IMR-90 (cell line): ENCODE results near the gene RABIF. TPM values are rescaled to one million over a fixed set of nuclear protein-coding genes. Genes with fewer than 3 reads are reported as not detected.

Experiments
- ATAC-seq: fragments of 200-7000 bp; cut with Tn5 transposase; 2 replicates; pipeline ENCODE4 v1.9.1; 2020; ENCODE audit warnings: low read depth, mild to moderate bottlenecking, moderate library complexity
- BruUV-seq: library from RNA; stranded (reverse); fragments of 400-500 nt; replicated peaks from 2 replicates; lab custom pipeline; 2021; lab: Mats Ljungman, UMichigan
- CTCF ChIA-PET: fragments of 300-600 bp; formaldehyde crosslinking; extraction: SDS; loops from one replicate; lab custom pipeline; 2021; ENCODE audit warnings: antibody characterized with exemption; lab: Yijun Ruan, JAX
- POLR2A ChIA-PET: fragments of 300-600 bp; sonication (Branson Sonifier 250); formaldehyde crosslinking; loops from one replicate; lab custom pipeline; 2022; ENCODE audit warnings: antibody characterized with exemption; ENCODE audit not compliant: unreplicated experiment; lab: Charles Lee
- DNase-seq: peaks from one replicate; pipeline ENCODE4 v3.0.0; 2013
- H2AFZ ChIP-seq: replicated peaks from 2 replicates; pipeline ENCODE3; 2013; ENCODE audit warnings: low read length, mild to moderate bottlenecking; ENCODE audit not compliant: poor library complexity
- H2AK5ac ChIP-seq: 2 replicates; pipeline ENCODE4 v1.6.1; 2013; ENCODE audit warnings: low read depth, low read length, inconsistent platforms
- H2AK9ac ChIP-seq: replicated peaks from 2 replicates; pipeline ENCODE3; 2013; ENCODE audit warnings: mild to moderate bottlenecking, low read depth, low read length, moderate library complexity; ENCODE audit not compliant: poor library complexity
- H2BK120ac ChIP-seq: 2 replicates; pipeline ENCODE4 v1.6.1; 2013; ENCODE audit warnings: low read depth, low read length, inconsistent platforms
- H2BK15ac ChIP-seq: 3 replicates; pipeline ENCODE4 v1.6.1; 2013; ENCODE audit warnings: low read depth, low read length, inconsistent platforms
- H2BK20ac ChIP-seq: 2 replicates; pipeline ENCODE4 v1.6.1; 2013; ENCODE audit warnings: low read depth, mild to moderate bottlenecking, inconsistent platforms, low read length, moderate library complexity
- H2BK5ac ChIP-seq: 2 replicates; pipeline ENCODE4 v1.6.1; 2013; ENCODE audit warnings: mild to moderate bottlenecking, low read depth, low read length, inconsistent platforms; ENCODE audit not compliant: poor library complexity, severe bottlenecking
- H3K14ac ChIP-seq: replicated peaks from 2 replicates; pipeline ENCODE4 v1.6.1; 2013; ENCODE audit warnings: low read depth, low read length, inconsistent platforms
- H3K18ac ChIP-seq: 2 replicates; pipeline ENCODE4 v1.6.1; 2013; ENCODE audit warnings: low read depth, low read length, control low read depth
- H3K23ac ChIP-seq: 2 replicates; pipeline ENCODE4 v1.6.1; 2013; ENCODE audit warnings: low read depth, low read length, inconsistent platforms
- H3K27ac ChIP-seq: 2 replicates; pipeline ENCODE4 v1.5.1; 2013; ENCODE audit warnings: mild to moderate bottlenecking, control low read depth, low read length; ENCODE audit not compliant: insufficient read depth
- H3K27me3 ChIP-seq: 2 replicates; pipeline ENCODE4 v1.6.1; 2013; ENCODE audit warnings: low read length; ENCODE audit not compliant: control insufficient read depth, insufficient read depth
- H3K36me3 ChIP-seq: 2 replicates; pipeline ENCODE4 v1.6.1; 2013; ENCODE audit warnings: low read length, mixed read lengths; ENCODE audit not compliant: control insufficient read depth, insufficient read depth
- H3K4ac ChIP-seq: 2 replicates; pipeline ENCODE4 v1.6.1; 2013; ENCODE audit warnings: low read depth, low read length, inconsistent platforms
- H3K4me1 ChIP-seq: 2 replicates; pipeline ENCODE4 v1.6.1; 2013; ENCODE audit warnings: low read length, mixed read lengths; ENCODE audit not compliant: control insufficient read depth, insufficient read depth
- H3K4me2 ChIP-seq: 2 replicates; pipeline ENCODE4 v1.6.1; 2013; ENCODE audit warnings: low read depth, mild to moderate bottlenecking, control low read depth, low read length, moderate library complexity
- H3K4me3 ChIP-seq: 2 replicates; pipeline ENCODE4 v1.5.1; 2013; ENCODE audit warnings: low read depth, mild to moderate bottlenecking, control low read depth, low read length, moderate library complexity; ENCODE audit not compliant: insufficient read depth
- H3K56ac ChIP-seq: 2 replicates; pipeline ENCODE4 v1.6.1; 2013; ENCODE audit warnings: low read length, inconsistent platforms; ENCODE audit not compliant: insufficient read depth; ENCODE audit errors: extremely low read depth
- H3K79me1 ChIP-seq, 2 experiments: 2 replicates each; pipeline ENCODE4 v1.6.1; 2013; ENCODE audit warnings: low read length in 2 of 2, inconsistent platforms in 1 of 2, low read depth in 1 of 2
- H3K9ac ChIP-seq: 2 replicates; pipeline ENCODE4 v1.6.1; 2013; ENCODE audit warnings: low read depth, low read length, control low read depth
- H3K9me1 ChIP-seq: 2 replicates; pipeline ENCODE4 v1.6.1; 2013; ENCODE audit warnings: low read length, inconsistent platforms; ENCODE audit not compliant: insufficient read depth
- H3K9me3 ChIP-seq: 2 replicates; pipeline ENCODE4 v1.6.1; 2013; ENCODE audit warnings: low read length; ENCODE audit not compliant: control insufficient read depth, insufficient read depth
- H4K20me1 ChIP-seq: 2 replicates; pipeline ENCODE4 v1.6.1; 2013; ENCODE audit warnings: low read length, inconsistent platforms; ENCODE audit not compliant: insufficient read depth
- H4K5ac ChIP-seq: 2 replicates; pipeline ENCODE4 v1.6.1; 2013; ENCODE audit warnings: mild to moderate bottlenecking, low read depth, low read length, control low read depth
- H4K8ac ChIP-seq, 2 experiments: 2 replicates each; pipeline ENCODE4 v1.6.1; 2013; ENCODE audit warnings: low read depth in 2 of 2, low read length in 2 of 2, control low read depth in 1 of 2, inconsistent platforms in 1 of 2
- H4K91ac ChIP-seq: 2 replicates; pipeline ENCODE4 v1.6.1; 2013; ENCODE audit warnings: low read depth, low read length, inconsistent platforms; ENCODE audit not compliant: insufficient read depth
- BHLHE40 ChIP-seq: fragments of 150-350 bp; IDR thresholded peaks from 2 replicates; pipeline ENCODE4 v1.6.1; 2016; ENCODE audit warnings: mild to moderate bottlenecking, low read depth, low read length
- CEBPB ChIP-seq: IDR thresholded peaks from 2 replicates; pipeline ENCODE4 v1.6.1; 2012; ENCODE audit warnings: low read depth, low read length, improper control_type of control experiment
- CHD1 ChIP-seq: IDR thresholded peaks from 2 replicates; pipeline ENCODE4 v1.6.1; 2012; ENCODE audit warnings: low read depth, low read length, improper control_type of control experiment
- CTCF ChIP-seq: conservative IDR thresholded peaks from 2 replicates; pipeline ENCODE4 v1.5.1; 2012; ENCODE audit warnings: mild to moderate bottlenecking, low read depth, low read length, improper control_type of control experiment
- ELK1 ChIP-seq: fragments of 150-350 bp; IDR thresholded peaks from 2 replicates; pipeline ENCODE4 v1.6.1; 2016; ENCODE audit warnings: low read depth, mild to moderate bottlenecking, low read length, moderate library complexity, borderline replicate concordance
- FOS ChIP-seq: fragments of 150-350 bp; IDR thresholded peaks from 2 replicates; pipeline ENCODE4 v1.6.1; 2016; ENCODE audit warnings: low read depth, low read length
- MAFK ChIP-seq: IDR thresholded peaks from 2 replicates; pipeline ENCODE4 v1.6.1; 2012; ENCODE audit warnings: low read depth, low read length, improper control_type of control experiment
- MAZ ChIP-seq: IDR thresholded peaks from 2 replicates; pipeline ENCODE4 v1.6.1; 2012; ENCODE audit warnings: low read depth, mild to moderate bottlenecking, low read length, improper control_type of control experiment, moderate library complexity, borderline replicate concordance
- MXI1 ChIP-seq: IDR thresholded peaks from 2 replicates; pipeline ENCODE4 v1.6.1; 2012; ENCODE audit warnings: low read depth, mild to moderate bottlenecking, low read length, moderate library complexity, borderline replicate concordance
- NFE2L2 ChIP-seq: fragments of 150-350 bp; IDR thresholded peaks from 2 replicates; pipeline ENCODE4 v1.6.1; 2016; ENCODE audit warnings: low read depth, mild to moderate bottlenecking, low read length
- POLR2A ChIP-seq: IDR thresholded peaks from 2 replicates; pipeline ENCODE4 v1.6.1; 2012; ENCODE audit warnings: mild to moderate bottlenecking, low read depth, low read length
- RAD21 ChIP-seq: IDR thresholded peaks from 2 replicates; pipeline ENCODE4 v1.6.1; 2012; ENCODE audit warnings: low read length, improper control_type of control experiment
- RCOR1 ChIP-seq: IDR thresholded peaks from 2 replicates; pipeline ENCODE4 v1.6.1; 2012; ENCODE audit warnings: mild to moderate bottlenecking, low read length, improper control_type of control experiment; ENCODE audit not compliant: insufficient replicate concordance
- RFX5 ChIP-seq: IDR thresholded peaks from 2 replicates; pipeline ENCODE4 v1.8.0; 2012; ENCODE audit warnings: low read depth, mild to moderate bottlenecking, low read length, moderate library complexity
- SMC3 ChIP-seq: fragments of 150-350 bp; IDR thresholded peaks from 2 replicates; pipeline ENCODE4 v1.6.1; 2016; ENCODE audit warnings: low read depth, mild to moderate bottlenecking, antibody characterized with exemption, low read length, moderate library complexity
- USF2 ChIP-seq: fragments of 150-350 bp; IDR thresholded peaks from 2 replicates; pipeline ENCODE4 v1.6.1; 2017; ENCODE audit warnings: mild to moderate bottlenecking, antibody characterized with exemption, low read length, low read depth
- WGBS, 2 experiments: methylation state at CpG; one replicate each; pipeline versions ENCODE4 v1.1.5 to v1.1.7; 2013; ENCODE audit warnings: missing lambda C conversion rate in 2 of 2; ENCODE audit not compliant: insufficient read length in 1 of 2; ENCODE audit errors: extremely low coverage in 2 of 2; 5-methylcytosine and 5-hydroxymethylcytosine counted together
- dilution Hi-C: fragments of 300-500 bp; cut with HindIII; formaldehyde crosslinking; loops from one replicate; pipeline ENCODE4 v1.14.3; 2018; ENCODE audit warnings: low sequenced_read_pairs; ENCODE audit not compliant: unreplicated experiment
- in situ Hi-C: fragments of 300-500 bp; cut with MboI; formaldehyde crosslinking; loops from 3 replicates; pipeline ENCODE4 v1.14.3; 2019; ENCODE audit warnings: low sequenced_read_pairs, inconsistent platforms, mixed read lengths
- intact Hi-C: fragments of 100-400 bp; cut with micrococcal nuclease; formaldehyde crosslinking; loops from 2 replicates; pipeline ENCODE4 v1.10.0; 2022
- polyA plus RNA-seq, 3 experiments: library from polyadenylated mRNA; depleted of rRNA; stranded (reverse); fragments of >200 nt; gene quantifications; 2 replicates each; pipeline ENCODE4 v1.2.3, GENCODE V29; 2012; ENCODE audit warnings: low replicate concordance in 1 of 3
- total RNA-seq: library from RNA; depleted of rRNA; stranded (reverse); fragments of >200 nt; gene quantifications from 2 replicates; pipeline ENCODE4 v1.2.3, GENCODE V29; 2012

The RABIF gene
- total and polyA plus RNA-seq, 2 of the 4 experiments (the other 2 are of a cell fraction), result 4.8 to 7.9 TPM

- Histone ChIP-seq H2BK20ac (no peak overlapping the region), H4K8ac (no peak overlapping the region), H2BK15ac (no peak overlapping the region), H3K27ac (no peak overlapping the region), H3K9ac (no peak overlapping the region), H3K14ac (no peak overlapping the region), H3K4me2 (no peak overlapping the region), H2BK5ac (no peak overlapping the region), H3K4ac (no peak overlapping the region), H4K5ac (no peak overlapping the region), H4K20me1 (no peaks in the 10 kb centered on the region), H3K79me1 (no peaks in the 10 kb centered on the region), H3K4me3 (no peak overlapping the region), H3K56ac (no peak overlapping the region), H3K9me1 (no peaks in the 10 kb centered on the region), H2AFZ (no peak overlapping the region), H3K18ac (no peak overlapping the region), H4K91ac (no peak overlapping the region), H3K23ac (no peak overlapping the region), H3K36me3 (peaks cover 5% of the 10 kb centered on the region; the same call in 1 of the 2 replicates), H3K4me1 (no peaks in the 10 kb centered on the region), H3K27me3 (no peaks in the 10 kb centered on the region), H2BK120ac (no peak overlapping the region), H3K9me3 (no peaks in the 10 kb centered on the region), H2AK9ac (no peak overlapping the region), H2AK5ac (no peak overlapping the region)
- DNase-seq (no peak), ATAC-seq (no peak)
- TF ChIP-seq MXI1, result no peak
- no peak for TF ChIP-seq SMC3
- TF ChIP-seq BHLHE40, result no peak
- TF ChIP-seq RAD21, result no peak
- no peak for TF ChIP-seq RCOR1
- no peak for TF ChIP-seq ELK1
- no peak for TF ChIP-seq MAZ
- no peak for TF ChIP-seq MAFK
- no peak for TF ChIP-seq FOS
- no peak for TF ChIP-seq RFX5
- TF ChIP-seq CHD1, result no peak
- no peak for TF ChIP-seq CTCF
- TF ChIP-seq POLR2A, result no peak
- TF ChIP-seq NFE2L2, result no peak
- TF ChIP-seq USF2, result no peak
- TF ChIP-seq CEBPB, result no peak
- no TSS peak for BruUV-seq
- ChIA-PET POLR2A (no interaction called here), CTCF (no interaction called here)
- whole genome bisulfite sequencing, 2 experiments, result no CpG with 5 or more reads among the region's 3 CpGs
- dilution Hi-C loops (no loop called here), in situ Hi-C loops (no loop called here), intact Hi-C loops (no loop called here)
Measured at GRCh38 chr1:202935844-202936243, 46.9 kb upstream of the RABIF start.
